Sigmoid colon (tissue), 4 donors: ENCODE data around the gene ADORA1.

Source experiments
- EP300 ChIP-seq, 4 donors: sonication (generic); formaldehyde crosslinking; IDR thresholded peaks; one replicate each; pipeline ENCODE4 v1.6.1; 2017; ENCODE audit warnings: antibody characterized with exemption in 4 of 4
- POLR2A ChIP-seq, 2 donors: fragments of 450-650 bp; IDR thresholded peaks; one replicate each; pipeline ENCODE4 v1.6.1; 2016; ENCODE audit warnings: antibody characterized with exemption in 2 of 2, mild to moderate bottlenecking in 2 of 2, moderate library complexity in 2 of 2
- POLR2AphosphoS5 ChIP-seq, 4 donors: sonication (generic); formaldehyde crosslinking; IDR thresholded peaks; one replicate each; pipeline ENCODE4 v1.6.1; 2017; ENCODE audit warnings: antibody characterized with exemption in 4 of 4
- TF ChIP-seq, protein P1 (sequence below), 4 experiments: fragments of 450-650 bp in 3 of 4; fragments of 200-600 bp in 1 of 4; IDR thresholded peaks; one replicate each; pipeline ENCODE4 v1.5.1; 2016 to 2019; ENCODE audit warnings: antibody characterized with exemption in 4 of 4, mild to moderate bottlenecking in 3 of 4, moderate library complexity in 2 of 4

DNA sequence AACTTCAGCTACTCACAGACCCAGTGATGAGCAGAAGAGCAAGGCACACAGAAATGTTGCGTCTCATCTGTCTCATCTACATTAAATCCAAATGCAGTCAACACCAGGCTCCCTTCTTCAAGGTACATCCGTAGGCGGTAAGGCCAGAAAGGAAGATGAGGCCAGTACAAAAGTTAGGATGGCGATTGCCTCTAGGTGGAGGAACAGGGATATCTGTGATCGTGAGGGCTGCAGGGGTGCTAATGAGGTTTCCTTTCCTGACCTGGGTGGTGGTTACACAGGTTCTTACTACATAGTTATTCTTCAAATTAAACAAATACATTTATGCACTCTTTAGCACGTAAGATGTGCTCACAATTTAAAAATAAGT lies 49.5 kb downstream of the ADORA1 start:
- TF ChIP-seq, protein P1, sequence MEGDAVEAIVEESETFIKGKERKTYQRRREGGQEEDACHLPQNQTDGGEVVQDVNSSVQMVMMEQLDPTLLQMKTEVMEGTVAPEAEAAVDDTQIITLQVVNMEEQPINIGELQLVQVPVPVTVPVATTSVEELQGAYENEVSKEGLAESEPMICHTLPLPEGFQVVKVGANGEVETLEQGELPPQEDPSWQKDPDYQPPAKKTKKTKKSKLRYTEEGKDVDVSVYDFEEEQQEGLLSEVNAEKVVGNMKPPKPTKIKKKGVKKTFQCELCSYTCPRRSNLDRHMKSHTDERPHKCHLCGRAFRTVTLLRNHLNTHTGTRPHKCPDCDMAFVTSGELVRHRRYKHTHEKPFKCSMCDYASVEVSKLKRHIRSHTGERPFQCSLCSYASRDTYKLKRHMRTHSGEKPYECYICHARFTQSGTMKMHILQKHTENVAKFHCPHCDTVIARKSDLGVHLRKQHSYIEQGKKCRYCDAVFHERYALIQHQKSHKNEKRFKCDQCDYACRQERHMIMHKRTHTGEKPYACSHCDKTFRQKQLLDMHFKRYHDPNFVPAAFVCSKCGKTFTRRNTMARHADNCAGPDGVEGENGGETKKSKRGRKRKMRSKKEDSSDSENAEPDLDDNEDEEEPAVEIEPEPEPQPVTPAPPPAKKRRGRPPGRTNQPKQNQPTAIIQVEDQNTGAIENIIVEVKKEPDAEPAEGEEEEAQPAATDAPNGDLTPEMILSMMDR (IDR thresholded peaks at IDR 0.05): no peak
- TF ChIP-seq POLR2A (IDR thresholded peaks at IDR 0.05) (no peak), EP300 (IDR thresholded peaks at IDR 0.05) (no peak), POLR2AphosphoS5 (IDR thresholded peaks at IDR 0.05) (no peak)
